ENCODE results near the gene C17orf113. TPM values are rescaled to one million over a fixed set of nuclear protein-coding genes. Genes with fewer than 3 reads are reported as not detected.
A peak's percentile ranks its signal among the peaks of the same experiment; 100 is the strongest.

The C17orf113 gene
- total and polyA plus RNA-seq, 2 of the 13 experiments (the other 11 are each of a cell fraction or from before 2014, with no cell fraction given): 0.87 to 1.1 TPM

GRCh38 chr17:42031584-42031983 lies 18.8 kb downstream of the C17orf113 start (continued):
- no peak for TF ChIP-seq NR0B2 (CRISPR knock-in tag; IDR thresholded peaks at IDR 0.05)
- 0 out of 2 replicates have a peak, but pooled peaks have one; percentile 20 for TF ChIP-seq MED1 (CRISPR knock-in tag; IDR thresholded peaks at IDR 0.05)
- no peak for TF ChIP-seq CHD4 (IDR thresholded peaks at IDR 0.05; ENCODE audit: borderline replicate concordance, low read length)
- TF ChIP-seq, protein P1, sequence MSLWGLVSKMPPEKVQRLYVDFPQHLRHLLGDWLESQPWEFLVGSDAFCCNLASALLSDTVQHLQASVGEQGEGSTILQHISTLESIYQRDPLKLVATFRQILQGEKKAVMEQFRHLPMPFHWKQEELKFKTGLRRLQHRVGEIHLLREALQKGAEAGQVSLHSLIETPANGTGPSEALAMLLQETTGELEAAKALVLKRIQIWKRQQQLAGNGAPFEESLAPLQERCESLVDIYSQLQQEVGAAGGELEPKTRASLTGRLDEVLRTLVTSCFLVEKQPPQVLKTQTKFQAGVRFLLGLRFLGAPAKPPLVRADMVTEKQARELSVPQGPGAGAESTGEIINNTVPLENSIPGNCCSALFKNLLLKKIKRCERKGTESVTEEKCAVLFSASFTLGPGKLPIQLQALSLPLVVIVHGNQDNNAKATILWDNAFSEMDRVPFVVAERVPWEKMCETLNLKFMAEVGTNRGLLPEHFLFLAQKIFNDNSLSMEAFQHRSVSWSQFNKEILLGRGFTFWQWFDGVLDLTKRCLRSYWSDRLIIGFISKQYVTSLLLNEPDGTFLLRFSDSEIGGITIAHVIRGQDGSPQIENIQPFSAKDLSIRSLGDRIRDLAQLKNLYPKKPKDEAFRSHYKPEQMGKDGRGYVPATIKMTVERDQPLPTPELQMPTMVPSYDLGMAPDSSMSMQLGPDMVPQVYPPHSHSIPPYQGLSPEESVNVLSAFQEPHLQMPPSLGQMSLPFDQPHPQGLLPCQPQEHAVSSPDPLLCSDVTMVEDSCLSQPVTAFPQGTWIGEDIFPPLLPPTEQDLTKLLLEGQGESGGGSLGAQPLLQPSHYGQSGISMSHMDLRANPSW (CRISPR knock-in tag; IDR thresholded peaks at IDR 0.05; ENCODE audit: borderline replicate concordance): no peak
- TF ChIP-seq HDAC6 (IDR thresholded peaks at IDR 0.05; ENCODE audit: low read depth, low read length): no peak
- TF ChIP-seq, protein P2, sequence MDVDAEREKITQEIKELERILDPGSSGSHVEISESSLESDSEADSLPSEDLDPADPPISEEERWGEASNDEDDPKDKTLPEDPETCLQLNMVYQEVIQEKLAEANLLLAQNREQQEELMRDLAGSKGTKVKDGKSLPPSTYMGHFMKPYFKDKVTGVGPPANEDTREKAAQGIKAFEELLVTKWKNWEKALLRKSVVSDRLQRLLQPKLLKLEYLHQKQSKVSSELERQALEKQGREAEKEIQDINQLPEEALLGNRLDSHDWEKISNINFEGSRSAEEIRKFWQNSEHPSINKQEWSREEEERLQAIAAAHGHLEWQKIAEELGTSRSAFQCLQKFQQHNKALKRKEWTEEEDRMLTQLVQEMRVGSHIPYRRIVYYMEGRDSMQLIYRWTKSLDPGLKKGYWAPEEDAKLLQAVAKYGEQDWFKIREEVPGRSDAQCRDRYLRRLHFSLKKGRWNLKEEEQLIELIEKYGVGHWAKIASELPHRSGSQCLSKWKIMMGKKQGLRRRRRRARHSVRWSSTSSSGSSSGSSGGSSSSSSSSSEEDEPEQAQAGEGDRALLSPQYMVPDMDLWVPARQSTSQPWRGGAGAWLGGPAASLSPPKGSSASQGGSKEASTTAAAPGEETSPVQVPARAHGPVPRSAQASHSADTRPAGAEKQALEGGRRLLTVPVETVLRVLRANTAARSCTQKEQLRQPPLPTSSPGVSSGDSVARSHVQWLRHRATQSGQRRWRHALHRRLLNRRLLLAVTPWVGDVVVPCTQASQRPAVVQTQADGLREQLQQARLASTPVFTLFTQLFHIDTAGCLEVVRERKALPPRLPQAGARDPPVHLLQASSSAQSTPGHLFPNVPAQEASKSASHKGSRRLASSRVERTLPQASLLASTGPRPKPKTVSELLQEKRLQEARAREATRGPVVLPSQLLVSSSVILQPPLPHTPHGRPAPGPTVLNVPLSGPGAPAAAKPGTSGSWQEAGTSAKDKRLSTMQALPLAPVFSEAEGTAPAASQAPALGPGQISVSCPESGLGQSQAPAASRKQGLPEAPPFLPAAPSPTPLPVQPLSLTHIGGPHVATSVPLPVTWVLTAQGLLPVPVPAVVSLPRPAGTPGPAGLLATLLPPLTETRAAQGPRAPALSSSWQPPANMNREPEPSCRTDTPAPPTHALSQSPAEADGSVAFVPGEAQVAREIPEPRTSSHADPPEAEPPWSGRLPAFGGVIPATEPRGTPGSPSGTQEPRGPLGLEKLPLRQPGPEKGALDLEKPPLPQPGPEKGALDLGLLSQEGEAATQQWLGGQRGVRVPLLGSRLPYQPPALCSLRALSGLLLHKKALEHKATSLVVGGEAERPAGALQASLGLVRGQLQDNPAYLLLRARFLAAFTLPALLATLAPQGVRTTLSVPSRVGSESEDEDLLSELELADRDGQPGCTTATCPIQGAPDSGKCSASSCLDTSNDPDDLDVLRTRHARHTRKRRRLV (CRISPR knock-in tag; IDR thresholded peaks at IDR 0.05): no peak
- TF ChIP-seq MLLT10 (CRISPR knock-in tag; IDR thresholded peaks at IDR 0.05): no peak
- no peak for TF ChIP-seq KAT7 (CRISPR knock-in tag; IDR thresholded peaks at IDR 0.05; ENCODE audit: borderline replicate concordance)
- TF ChIP-seq ZNF687 (CRISPR knock-in tag; IDR thresholded peaks at IDR 0.05): peak; percentile 68
- no peak for TF ChIP-seq ZBTB33 (CRISPR knock-in tag; IDR thresholded peaks at IDR 0.05)
- TF ChIP-seq ZFP41 (CRISPR knock-in tag; IDR thresholded peaks at IDR 0.05; ENCODE audit: borderline replicate concordance): no peak
- TF ChIP-seq ZNF180 (CRISPR knock-in tag; IDR thresholded peaks at IDR 0.05; ENCODE audit: borderline replicate concordance, low read depth): no peak

Data from HepG2 (cell line).